CD4-positive, CD25-positive, alpha-beta regulatory T cell (primary cell): ENCODE data around the gene GAREM1. TPM values are rescaled to one million over a fixed set of nuclear protein-coding genes. Genes with fewer than 3 reads are reported as not detected.

Source experiments
- ATAC-seq, 2 donors: fragments of 150-1000 bp; cut with Tn5 transposase; one replicate each; pipeline ENCODE4 v1.10.0; 2021; ENCODE audit warnings: low read depth in 2 of 2, moderate number of reproducible peaks in 2 of 2, moderate library complexity in 1 of 2
- DNase-seq, 3 donors: peaks; one replicate each; pipeline versions ENCODE4 v3.0.0 to v3.0.0-alpha.2; 2012 to 2022; ENCODE audit warnings: mixed read lengths in 1 of 3
- H3K27ac ChIP-seq: one replicate; pipeline ENCODE4 v1.7.0; 2013; ENCODE audit warnings: mild to moderate bottlenecking, low read length; ENCODE audit not compliant: insufficient read depth, poor library complexity, severe bottlenecking
- H3K27me3 ChIP-seq: one replicate; pipeline ENCODE4 v1.7.0; 2013; ENCODE audit warnings: low read length; ENCODE audit not compliant: control insufficient read depth, insufficient read depth
- H3K36me3 ChIP-seq: one replicate; pipeline ENCODE4 v1.7.0; 2013; ENCODE audit warnings: mild to moderate bottlenecking, low read length, moderate library complexity; ENCODE audit not compliant: control insufficient read depth, insufficient read depth
- H3K4me1 ChIP-seq: 2 replicates; pipeline ENCODE4 v1.7.0; 2013; ENCODE audit warnings: mild to moderate bottlenecking, low read length; ENCODE audit not compliant: insufficient read depth, control insufficient read depth, poor library complexity, severe bottlenecking
- H3K4me3 ChIP-seq: one replicate; pipeline ENCODE4 v1.7.0; 2013; ENCODE audit warnings: low read depth, mild to moderate bottlenecking, low read length, moderate library complexity
- H3K9me3 ChIP-seq, 2 experiments: 1 replicate in 1 of 2; 2 replicates in 1 of 2; pipeline ENCODE4 v1.7.0; 2013; ENCODE audit warnings: low read length in 2 of 2, mild to moderate bottlenecking in 1 of 2, moderate library complexity in 1 of 2; ENCODE audit not compliant: control insufficient read depth in 2 of 2
- H3K27ac Mint-ChIP-seq, 3 donors: one replicate each; pipeline ENCODE4 v1.8.0; 2020 to 2022; ENCODE audit warnings: mild to moderate bottlenecking in 3 of 3, mixed read lengths in 3 of 3, moderate library complexity in 2 of 3
- H3K27me3 Mint-ChIP-seq: one replicate; pipeline ENCODE4 v1.8.0; 2022; ENCODE audit warnings: mild to moderate bottlenecking, mixed read lengths
- H3K36me3 Mint-ChIP-seq: one replicate; pipeline ENCODE4 v1.8.0; 2020; ENCODE audit warnings: mixed read lengths
- H3K4me1 Mint-ChIP-seq, 4 donors: one replicate each; pipeline ENCODE4 v1.8.0; 2020 to 2022; ENCODE audit warnings: mixed read lengths in 4 of 4, mild to moderate bottlenecking in 1 of 4
- H3K4me3 Mint-ChIP-seq, 4 donors: one replicate each; pipeline ENCODE4 v1.8.0; 2020 to 2022; ENCODE audit warnings: mild to moderate bottlenecking in 4 of 4, mixed read lengths in 4 of 4, moderate library complexity in 3 of 4
- H3K9me3 Mint-ChIP-seq, 7 donors: one replicate each; pipeline ENCODE4 v1.8.0; 2020 to 2022; ENCODE audit warnings: mixed read lengths in 7 of 7, mild to moderate bottlenecking in 3 of 7, moderate library complexity in 2 of 7
- polyA plus RNA-seq, 4 donors: library from polyadenylated mRNA; unstranded; fragments of 300-500 nt; fragmentation: Illumina TruSeq; gene quantifications; one replicate each; pipeline ENCODE4 v1.2.3, GENCODE V29; 2021
- total RNA-seq: library from RNA; stranded (reverse); gene quantifications from one replicate; pipeline ENCODE4 v1.2.3, GENCODE V29; 2022

Gene GAREM1
- total and polyA plus RNA-seq, 5 donors from 2014 or later: 0.05 to 0.91 TPM; not detected in 3

- Histone ChIP-seq H3K27ac (no peak overlapping the region), H3K4me3 (no peak overlapping the region), H3K4me1 (no peaks in the 10 kb centered on the region), H3K9me3 (no peaks in the 10 kb centered on the region), H3K27me3 (no peaks in the 10 kb centered on the region), H3K36me3 (no peaks in the 10 kb centered on the region)
- Mint-ChIP-seq H3K27ac (no peak overlapping the region), H3K36me3 (no peaks in the 10 kb centered on the region), H3K9me3 (peaks cover 0 to 2% (median 0%) of the 10 kb centered on the region in 7 donors), H3K4me1 (no peaks in the 10 kb centered on the region), H3K27me3 (peaks cover 5% of the 10 kb centered on the region), H3K4me3 (no peak overlapping the region)
- ATAC-seq: no peak
- DNase-seq: no peak
Observed at GRCh38 chr18:32373505-32373904, 97.2 kb downstream of the GAREM1 start.

- no peaks in the 10 kb centered on the region for H3K9me3 ChIP-seq
- no peaks in the 10 kb centered on the region for H3K36me3 ChIP-seq
- H3K27ac ChIP-seq: no peak overlapping the region
- DNase-seq: no peak
- ATAC-seq: no peak
- no peaks in the 10 kb centered on the region for H3K4me1 Mint-ChIP-seq
- no peaks in the 10 kb centered on the region for H3K4me1 ChIP-seq
- no peaks in the 10 kb centered on the region for H3K27me3 ChIP-seq
- no peak overlapping the region for H3K27ac Mint-ChIP-seq
- H3K4me3 Mint-ChIP-seq: no peak overlapping the region
- H3K4me3 ChIP-seq: no peak overlapping the region
- H3K27me3 Mint-ChIP-seq: peaks cover 5% of the 10 kb centered on the region
- peaks cover 0 to 2% (median 0%) of the 10 kb centered on the region in 7 donors for H3K9me3 Mint-ChIP-seq
- H3K36me3 Mint-ChIP-seq: no peaks in the 10 kb centered on the region
Observed at GRCh38 chr18:32372381-32373061, 98.2 kb downstream of the GAREM1 start.

DNA sequence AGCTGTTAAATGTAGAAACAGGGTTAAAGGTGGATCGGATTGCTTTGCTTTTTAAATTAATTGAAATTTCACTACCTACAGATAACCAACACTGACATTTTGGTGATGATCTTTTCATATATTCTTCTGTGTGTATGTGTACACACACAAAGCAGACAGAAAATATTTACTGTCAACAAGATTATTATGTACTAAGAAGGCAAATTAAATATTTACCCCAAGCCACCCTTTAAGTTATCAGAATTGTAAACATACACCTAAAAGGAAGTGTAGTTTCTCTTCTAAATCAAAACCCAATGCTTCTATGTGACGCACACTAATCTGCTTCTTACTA, 98.7 kb downstream of the GAREM1 start:
- H3K27me3 Mint-ChIP-seq: peaks cover 5% of the 10 kb centered on the region
- Histone ChIP-seq H3K4me1 (no peaks in the 10 kb centered on the region), H3K36me3 (no peaks in the 10 kb centered on the region), H3K4me3 (no peak overlapping the region), H3K27ac (no peak overlapping the region), H3K9me3 (no peaks in the 10 kb centered on the region), H3K27me3 (no peaks in the 10 kb centered on the region)
- no peak overlapping the region for H3K27ac Mint-ChIP-seq
- H3K4me1 Mint-ChIP-seq: no peaks in the 10 kb centered on the region
- no peaks in the 10 kb centered on the region for H3K36me3 Mint-ChIP-seq
- peaks cover 0 to 2% (median 0%) of the 10 kb centered on the region in 7 donors for H3K9me3 Mint-ChIP-seq
- H3K4me3 Mint-ChIP-seq: no peak overlapping the region
- DNase-seq (no peak), ATAC-seq (no peak)

DNA sequence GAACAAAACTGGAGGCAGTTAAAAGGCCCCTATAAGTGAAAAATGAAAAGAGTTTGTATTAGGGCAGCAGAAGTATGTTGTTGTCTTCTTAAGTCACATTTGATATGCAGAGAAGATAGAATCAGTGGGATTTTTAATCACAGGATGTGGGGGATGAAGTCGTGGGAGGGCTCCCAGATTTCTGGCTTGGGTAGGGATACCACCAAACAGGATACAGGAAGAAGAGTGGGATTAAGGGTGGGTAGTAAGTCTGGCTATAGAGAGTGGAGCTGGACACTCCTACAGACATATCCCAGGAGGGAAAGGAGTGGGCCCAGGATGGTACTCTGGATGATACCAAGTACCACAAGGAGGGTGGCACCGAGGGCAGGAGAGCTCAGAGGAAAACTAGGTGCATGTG, 99.3 kb downstream of the GAREM1 start:
- no peak for ATAC-seq
- Histone ChIP-seq H3K4me3 (no peak overlapping the region), H3K27ac (no peak overlapping the region), H3K4me1 (no peaks in the 10 kb centered on the region), H3K36me3 (no peaks in the 10 kb centered on the region), H3K27me3 (no peaks in the 10 kb centered on the region), H3K9me3 (no peaks in the 10 kb centered on the region)
- no peaks in the 10 kb centered on the region for H3K36me3 Mint-ChIP-seq
- H3K4me1 Mint-ChIP-seq: no peaks in the 10 kb centered on the region
- H3K27me3 Mint-ChIP-seq: peaks cover 5% of the 10 kb centered on the region
- H3K9me3 Mint-ChIP-seq: peaks cover 0 to 2% (median 0%) of the 10 kb centered on the region in 7 donors
- no peak for DNase-seq
- H3K4me3 Mint-ChIP-seq: no peak overlapping the region
- H3K27ac Mint-ChIP-seq: no peak overlapping the region

GRCh38 chr18:32368991-32369390, 101.7 kb downstream of the GAREM1 start:
- Mint-ChIP-seq H3K27ac (no peak overlapping the region), H3K4me3 (no peak overlapping the region), H3K4me1 (no peaks in the 10 kb centered on the region), H3K36me3 (no peaks in the 10 kb centered on the region), H3K27me3 (no peaks in the 10 kb centered on the region), H3K9me3 (peaks cover 0 to 2% (median 0%) of the 10 kb centered on the region in 7 donors)
- no peak for ATAC-seq
- Histone ChIP-seq H3K9me3 (no peaks in the 10 kb centered on the region), H3K36me3 (no peaks in the 10 kb centered on the region), H3K4me1 (no peaks in the 10 kb centered on the region), H3K27ac (no peak overlapping the region), H3K4me3 (no peak overlapping the region), H3K27me3 (no peaks in the 10 kb centered on the region)
- DNase-seq: no peak

DNA sequence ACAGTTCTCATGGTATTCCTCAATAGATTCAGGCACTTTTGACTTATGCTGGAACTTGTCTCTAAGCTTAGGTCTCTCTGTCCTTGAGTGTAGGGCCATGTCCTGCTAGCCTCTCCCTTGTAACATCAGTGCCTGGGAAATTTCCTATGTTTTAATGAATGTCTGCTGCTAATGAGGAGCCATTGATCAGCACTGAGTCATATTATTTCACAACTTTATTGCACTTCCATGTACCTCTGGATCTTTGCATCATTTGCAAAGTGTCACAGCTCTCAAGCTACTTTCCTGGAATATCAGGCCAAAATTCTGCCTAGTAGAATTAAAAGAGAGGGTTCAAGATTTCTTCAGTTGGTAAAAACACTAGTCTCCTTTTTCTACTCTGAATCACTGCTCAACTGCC, 102.5 kb downstream of the GAREM1 start:
- H3K27me3 Mint-ChIP-seq: no peaks in the 10 kb centered on the region

GRCh38 chr18:32366586-32367538, 103.8 kb downstream of the GAREM1 start:
- no peaks in the 10 kb centered on the region for H3K27me3 ChIP-seq
- H3K36me3 ChIP-seq: no peaks in the 10 kb centered on the region
- no peak overlapping the region for H3K27ac ChIP-seq
- H3K9me3 ChIP-seq: no peaks in the 10 kb centered on the region
- Mint-ChIP-seq H3K36me3 (no peaks in the 10 kb centered on the region), H3K4me3 (no peak overlapping the region), H3K9me3 (peaks cover 0 to 2% (median 0%) of the 10 kb centered on the region in 7 donors), H3K27ac (no peak overlapping the region), H3K27me3 (no peaks in the 10 kb centered on the region), H3K4me1 (no peaks in the 10 kb centered on the region)
- no peak for DNase-seq
- H3K4me3 ChIP-seq: no peak overlapping the region
- no peaks in the 10 kb centered on the region for H3K4me1 ChIP-seq
- ATAC-seq: no peak

More for the DNA sequence above, 102.5 kb downstream of the GAREM1 start:
- ATAC-seq (no peak), DNase-seq (no peak)
- Histone ChIP-seq H3K4me1 (no peaks in the 10 kb centered on the region), H3K27ac (no peak overlapping the region), H3K27me3 (no peaks in the 10 kb centered on the region), H3K9me3 (no peaks in the 10 kb centered on the region), H3K36me3 (no peaks in the 10 kb centered on the region), H3K4me3 (no peak overlapping the region)
- H3K4me1 Mint-ChIP-seq: no peaks in the 10 kb centered on the region
- H3K36me3 Mint-ChIP-seq: no peaks in the 10 kb centered on the region
- peaks cover 0 to 2% (median 0%) of the 10 kb centered on the region in 7 donors for H3K9me3 Mint-ChIP-seq
- no peak overlapping the region for H3K27ac Mint-ChIP-seq
- no peak overlapping the region for H3K4me3 Mint-ChIP-seq
